Measurements from ENCODE around the gene CHST15. TPM values are rescaled to one million over a fixed set of nuclear protein-coding genes. Genes with fewer than 3 reads are reported as not detected.

Gene CHST15
- total RNA-seq, 2 donors from 2014 or later, result 7.5 to 14.9 TPM

DNA sequence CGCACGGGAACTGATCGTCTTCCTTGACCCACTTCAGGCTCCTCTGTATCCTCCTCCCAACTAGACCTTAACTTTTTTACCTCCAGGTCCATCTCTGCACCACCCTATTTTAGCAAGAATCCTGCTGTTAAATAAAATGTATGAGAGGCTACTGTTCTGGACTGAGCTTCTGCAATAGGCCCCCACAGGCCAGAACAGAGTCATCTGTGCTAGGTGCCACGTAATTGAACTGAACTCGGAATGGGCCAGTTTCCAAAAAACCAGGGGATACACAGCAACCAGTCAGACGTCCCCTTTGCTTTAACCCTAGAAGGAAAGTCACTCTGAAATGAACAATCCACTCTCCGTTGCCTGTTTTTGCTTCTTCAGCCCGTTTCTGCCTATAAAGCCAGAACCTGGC is 71.3 kb downstream of the CHST15 start:
- no peaks in the 10 kb centered on the region for H3K27me3 Mint-ChIP-seq (ENCODE audit: insufficient read depth)

DNA sequence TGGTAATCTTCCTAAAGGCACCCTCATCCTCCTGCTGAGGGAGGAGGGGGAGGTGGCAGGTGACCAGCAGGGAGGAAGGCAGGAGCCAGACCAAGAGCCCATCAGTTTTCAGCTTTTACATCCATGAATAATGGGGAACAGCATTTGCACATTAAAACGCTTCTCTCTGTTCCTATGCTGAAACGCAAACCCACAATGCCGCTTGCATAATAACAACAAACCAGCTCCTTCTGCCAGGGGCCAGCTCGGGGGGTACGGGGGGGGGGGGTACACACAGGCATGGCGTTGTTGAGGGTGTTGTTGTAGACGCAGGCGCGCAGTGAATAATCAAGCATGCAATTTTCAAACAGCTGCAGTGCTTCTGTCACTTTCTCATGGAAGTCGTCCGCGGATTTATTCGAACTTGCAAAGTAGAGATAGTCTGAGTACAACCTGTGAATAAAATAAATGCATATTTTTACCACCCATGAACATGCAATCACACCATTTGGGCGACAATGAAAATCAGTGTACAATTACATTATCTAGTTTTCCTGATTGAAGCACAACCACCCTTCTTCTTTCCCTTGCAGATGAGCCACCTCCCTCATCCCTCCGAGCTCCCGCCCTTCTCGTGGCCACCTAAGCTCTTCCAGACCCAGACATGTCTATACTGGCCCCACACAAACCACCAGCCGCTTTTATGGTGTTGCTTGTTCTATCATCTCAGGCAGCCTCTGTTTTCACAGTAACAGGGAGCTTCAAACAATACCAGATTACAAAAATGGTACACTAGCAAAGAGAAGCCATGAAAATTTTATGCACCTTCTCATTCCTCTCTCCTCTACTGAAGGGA is 72.2 kb downstream of the CHST15 start:
- Mint-ChIP-seq H3K4me1 (peaks cover 20% of the 10 kb centered on the region), H3K36me3 (ENCODE audit: low read depth) (peaks cover 4% of the 10 kb centered on the region), H3K4me3 (no peak overlapping the region), H3K9me3 (no peaks in the 10 kb centered on the region), H3K27ac (no peak overlapping the region), H3K27me3 (ENCODE audit: insufficient read depth) (no peaks in the 10 kb centered on the region)
- TF ChIP-seq, protein P1, sequence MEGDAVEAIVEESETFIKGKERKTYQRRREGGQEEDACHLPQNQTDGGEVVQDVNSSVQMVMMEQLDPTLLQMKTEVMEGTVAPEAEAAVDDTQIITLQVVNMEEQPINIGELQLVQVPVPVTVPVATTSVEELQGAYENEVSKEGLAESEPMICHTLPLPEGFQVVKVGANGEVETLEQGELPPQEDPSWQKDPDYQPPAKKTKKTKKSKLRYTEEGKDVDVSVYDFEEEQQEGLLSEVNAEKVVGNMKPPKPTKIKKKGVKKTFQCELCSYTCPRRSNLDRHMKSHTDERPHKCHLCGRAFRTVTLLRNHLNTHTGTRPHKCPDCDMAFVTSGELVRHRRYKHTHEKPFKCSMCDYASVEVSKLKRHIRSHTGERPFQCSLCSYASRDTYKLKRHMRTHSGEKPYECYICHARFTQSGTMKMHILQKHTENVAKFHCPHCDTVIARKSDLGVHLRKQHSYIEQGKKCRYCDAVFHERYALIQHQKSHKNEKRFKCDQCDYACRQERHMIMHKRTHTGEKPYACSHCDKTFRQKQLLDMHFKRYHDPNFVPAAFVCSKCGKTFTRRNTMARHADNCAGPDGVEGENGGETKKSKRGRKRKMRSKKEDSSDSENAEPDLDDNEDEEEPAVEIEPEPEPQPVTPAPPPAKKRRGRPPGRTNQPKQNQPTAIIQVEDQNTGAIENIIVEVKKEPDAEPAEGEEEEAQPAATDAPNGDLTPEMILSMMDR (conservative IDR thresholded peaks at IDR 0.05), result no peak
- peak; percentile 67 for DNase-seq
- WGBS, 2 experiments (ENCODE audit: insufficient coverage in 1 of 2, insufficient read length in 1 of 2), result 57 to 58% methylated on average over 8 to 18 of the region's 18 CpGs
- Histone ChIP-seq H3K27me3 (ENCODE audit: control insufficient read depth, insufficient read depth, low read length, poor library complexity, severe bottlenecking) (no peaks in the 10 kb centered on the region), H3K9me3 (ENCODE audit: control insufficient read depth, low read length) (no peaks in the 10 kb centered on the region), H3K4me1 (ENCODE audit: control insufficient read depth, insufficient read depth, low read length) (no peaks in the 10 kb centered on the region), H3K27ac (ENCODE audit: low read depth, low read length) (peak overlapping the region; percentile 47), H3K9ac (ENCODE audit: extremely low read depth, low read length, poor library complexity, severe bottlenecking) (no peak overlapping the region), H3K4me3 (ENCODE audit: low read length) (no peak overlapping the region), H3K36me3 (ENCODE audit: control insufficient read depth, insufficient read depth, low read length) (no peaks in the 10 kb centered on the region)

More for the DNA sequence above, 71.3 kb downstream of the CHST15 start:
- TF ChIP-seq, protein P1 (conservative IDR thresholded peaks at IDR 0.05), result no peak
- Histone ChIP-seq H3K9ac (ENCODE audit: extremely low read depth, low read length, poor library complexity, severe bottlenecking) (no peak overlapping the region), H3K4me3 (ENCODE audit: low read length) (no peak overlapping the region), H3K36me3 (ENCODE audit: control insufficient read depth, insufficient read depth, low read length) (no peaks in the 10 kb centered on the region), H3K27ac (ENCODE audit: low read depth, low read length) (no peak overlapping the region), H3K9me3 (ENCODE audit: control insufficient read depth, low read length) (no peaks in the 10 kb centered on the region), H3K4me1 (ENCODE audit: control insufficient read depth, insufficient read depth, low read length) (no peaks in the 10 kb centered on the region), H3K27me3 (ENCODE audit: control insufficient read depth, insufficient read depth, low read length, poor library complexity, severe bottlenecking) (no peaks in the 10 kb centered on the region)
- peaks cover 4% of the 10 kb centered on the region for H3K36me3 Mint-ChIP-seq (ENCODE audit: low read depth)
- 88 to 98% methylated on average over 7 to 8 of the region's 8 CpGs for WGBS, 2 experiments (ENCODE audit: insufficient coverage in 1 of 2, insufficient read length in 1 of 2)
- no peak overlapping the region for H3K4me3 Mint-ChIP-seq
- no peak overlapping the region for H3K27ac Mint-ChIP-seq
- DNase-seq, result no peak
- H3K9me3 Mint-ChIP-seq, result no peaks in the 10 kb centered on the region
- H3K4me1 Mint-ChIP-seq, result peaks cover 24% of the 10 kb centered on the region

DNA sequence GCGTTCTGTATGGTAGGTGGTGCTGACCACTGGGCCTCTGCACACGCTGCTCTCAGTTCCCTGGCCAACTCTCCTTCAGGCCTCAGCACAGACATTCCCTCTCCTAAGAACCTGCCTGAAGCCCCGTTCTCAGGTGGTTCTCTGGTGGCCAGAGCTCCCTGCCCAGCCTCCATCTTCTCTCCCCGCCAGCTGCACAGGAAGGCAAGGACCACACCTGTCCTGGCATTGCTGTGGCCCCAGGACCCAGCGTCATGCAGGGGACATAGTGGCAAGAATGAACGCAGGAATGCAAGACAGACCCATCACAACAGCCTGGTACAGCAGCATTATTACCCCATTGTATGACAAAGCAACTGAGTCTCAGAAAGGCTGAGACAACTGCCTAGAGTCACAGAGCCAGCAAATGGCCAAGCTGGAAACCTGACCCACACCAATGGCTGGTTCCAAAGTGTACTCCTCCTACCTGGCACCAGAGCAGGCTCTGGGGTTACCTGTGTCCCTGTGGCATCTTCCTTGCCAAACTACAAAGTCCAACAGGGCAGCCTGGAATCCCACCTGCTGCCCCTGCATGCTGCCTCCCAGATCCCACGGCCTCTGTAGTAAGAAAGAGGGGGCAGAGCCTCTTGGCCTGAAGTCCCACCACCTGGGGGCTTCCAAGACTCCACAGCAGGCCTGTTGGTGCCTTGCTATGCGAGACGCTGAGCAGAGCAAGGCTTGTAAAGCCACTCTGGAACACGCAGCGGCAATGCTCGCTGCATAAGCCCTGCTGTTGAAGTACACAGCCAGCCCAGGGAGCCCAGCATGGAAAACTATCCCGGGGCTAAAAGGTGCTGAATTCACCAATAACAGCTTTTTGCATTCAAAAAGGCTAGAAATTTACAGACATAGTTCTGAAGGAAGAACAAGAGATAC is 73.3 kb downstream of the CHST15 start:
- H3K27me3 Mint-ChIP-seq (ENCODE audit: insufficient read depth), result no peaks in the 10 kb centered on the region
- Histone ChIP-seq H3K9me3 (ENCODE audit: control insufficient read depth, low read length) (no peaks in the 10 kb centered on the region), H3K4me1 (ENCODE audit: control insufficient read depth, insufficient read depth, low read length) (no peaks in the 10 kb centered on the region), H3K4me3 (ENCODE audit: low read length) (no peak overlapping the region), H3K36me3 (ENCODE audit: control insufficient read depth, insufficient read depth, low read length) (no peaks in the 10 kb centered on the region), H3K27me3 (ENCODE audit: control insufficient read depth, insufficient read depth, low read length, poor library complexity, severe bottlenecking) (no peaks in the 10 kb centered on the region), H3K9ac (ENCODE audit: extremely low read depth, low read length, poor library complexity, severe bottlenecking) (no peak overlapping the region), H3K27ac (ENCODE audit: low read depth, low read length) (peak overlapping the region; percentile 47)
- H3K36me3 Mint-ChIP-seq (ENCODE audit: low read depth), result peaks cover 7% of the 10 kb centered on the region
- TF ChIP-seq, protein P1 (conservative IDR thresholded peaks at IDR 0.05), result no peak
- H3K27ac Mint-ChIP-seq, result peak overlapping the region; percentile 68
- H3K9me3 Mint-ChIP-seq, result no peaks in the 10 kb centered on the region
- H3K4me3 Mint-ChIP-seq, result peak overlapping the region; percentile 13
- peaks cover 20% of the 10 kb centered on the region for H3K4me1 Mint-ChIP-seq
- 60 to 64% methylated on average over 10 to 12 of the region's 13 CpGs for WGBS, 2 experiments (ENCODE audit: insufficient coverage in 1 of 2, insufficient read length in 1 of 2)
- DNase-seq, result peak; percentile 85
